Caco-2 (cell line): ENCODE measurements around the gene ALK. TPM values are rescaled to one million over a fixed set of nuclear protein-coding genes. Genes with fewer than 3 reads are reported as not detected.

Experiments used
- BruUV-seq: library from RNA; stranded (reverse); fragments of 400-500 nt; replicated peaks from 2 replicates; lab custom pipeline; 2021; lab: Mats Ljungman, UMichigan
- CTCF ChIA-PET: fragments of 300-600 bp; sonication (Branson Sonifier 250); formaldehyde crosslinking; loops from one replicate; lab custom pipeline; 2022; ENCODE audit warnings: antibody characterized with exemption; lab: Charles Lee
- POLR2A ChIA-PET: fragments of 300-600 bp; sonication (Branson Sonifier 250); formaldehyde crosslinking; loops from one replicate; lab custom pipeline; 2022; ENCODE audit warnings: antibody characterized with exemption; lab: Charles Lee
- DNase-seq, 2 experiments: peaks; one replicate each; pipeline versions ENCODE4 v3.0.0 to v3.0.0-alpha.2; 2020 to 2022
- H3K27me3 ChIP-seq: replicated peaks from 2 replicates; pipeline ENCODE4 v1.6.0; 2011; ENCODE audit warnings: low read length; ENCODE audit not compliant: control insufficient read depth, insufficient read depth
- H3K36me3 ChIP-seq: 2 replicates; pipeline ENCODE4 v1.5.1; 2011; ENCODE audit warnings: low read length; ENCODE audit not compliant: control insufficient read depth, insufficient read depth
- H3K4me1 ChIP-seq: fragments of 250-450 bp; sonication (Bioruptor Pico); 2 replicates; pipeline ENCODE4 v1.5.1; 2020; ENCODE audit warnings: mild to moderate bottlenecking
- H3K4me3 ChIP-seq: 2 replicates; pipeline ENCODE4 v1.5.1; 2011; ENCODE audit warnings: low read depth, mild to moderate bottlenecking, control low read depth, low read length
- H3K9me3 ChIP-seq: fragments of 250-450 bp; sonication (Bioruptor Pico); 2 replicates; pipeline ENCODE4 v1.5.1; 2020; ENCODE audit warnings: mild to moderate bottlenecking, moderate library complexity
- H3K27ac Mint-ChIP-seq: one replicate; pipeline ENCODE4 v1.8.0; 2022; ENCODE audit warnings: mixed read lengths; ENCODE audit not compliant: unreplicated experiment
- H3K27me3 Mint-ChIP-seq: one replicate; pipeline ENCODE4 v1.8.0; 2022; ENCODE audit warnings: mixed read lengths; ENCODE audit not compliant: insufficient read depth, unreplicated experiment
- H3K36me3 Mint-ChIP-seq: one replicate; pipeline ENCODE4 v1.8.0; 2022; ENCODE audit warnings: mild to moderate bottlenecking, mixed read lengths; ENCODE audit not compliant: insufficient read depth, unreplicated experiment
- H3K4me1 Mint-ChIP-seq: one replicate; pipeline ENCODE4 v1.8.0; 2022; ENCODE audit warnings: low read depth, mixed read lengths; ENCODE audit not compliant: unreplicated experiment
- H3K4me3 Mint-ChIP-seq: one replicate; pipeline ENCODE4 v1.8.0; 2022; ENCODE audit warnings: mild to moderate bottlenecking, moderate library complexity, mixed read lengths; ENCODE audit not compliant: unreplicated experiment
- H3K9me3 Mint-ChIP-seq: one replicate; pipeline ENCODE4 v1.8.0; 2022; ENCODE audit warnings: mixed read lengths; ENCODE audit not compliant: unreplicated experiment
- intact Hi-C: fragments of 100-400 bp; cut with micrococcal nuclease; formaldehyde crosslinking; loops from one replicate; pipeline ENCODE4 v1.10.0; 2022; ENCODE audit not compliant: unreplicated experiment
- total RNA-seq: library from RNA; stranded (reverse); gene quantifications from 2 replicates; pipeline ENCODE4 v1.2.3, GENCODE V29; 2022
- TF ChIP-seq, protein P1 (sequence below), 2 experiments: fragments of 200-600 bp in 1 of 2; IDR thresholded peaks; 1 replicate in 1 of 2; 2 replicates in 1 of 2; pipeline versions ENCODE4 v1.5.1 to v1.8.0; 2011 to 2022; ENCODE audit warnings: antibody characterized with exemption in 1 of 2, control low read depth in 1 of 2, inconsistent platforms in 1 of 2, low read depth in 1 of 2, low read length in 1 of 2, mild to moderate bottlenecking in 1 of 2, moderate library complexity in 1 of 2; ENCODE audit not compliant: insufficient read depth in 1 of 2, severe bottlenecking in 1 of 2, unreplicated experiment in 1 of 2

Gene ALK
- total RNA-seq, 1 experiment from 2014 or later, result 0.11 TPM

DNA sequence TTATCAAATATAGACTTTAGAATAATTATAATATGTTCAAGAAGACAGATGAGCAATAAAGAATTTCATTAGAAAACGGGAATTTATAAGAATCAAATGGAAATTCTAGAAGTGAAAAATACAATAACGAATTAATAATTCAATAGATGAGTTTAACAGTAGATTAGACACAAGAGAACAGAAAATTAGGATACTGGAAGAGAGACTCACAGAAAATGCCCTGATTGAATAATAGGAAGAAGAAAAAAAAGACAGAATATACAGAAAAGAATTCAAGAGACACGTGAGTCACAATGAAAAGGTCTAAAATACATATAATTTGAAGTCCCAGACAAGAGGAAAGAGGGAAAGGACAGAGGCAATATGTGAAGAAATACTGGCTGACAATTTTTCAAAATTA lies 451.4 kb downstream of the ALK start:
- peaks cover 9% of the 10 kb centered on the region for H3K27me3 Mint-ChIP-seq
- intact Hi-C loops, result no loop called here
- POLR2A ChIA-PET, result no interaction called here
- no peak overlapping the region for H3K4me3 ChIP-seq
- no peaks in the 10 kb centered on the region for H3K27me3 ChIP-seq
- H3K9me3 Mint-ChIP-seq, result peaks cover 16% of the 10 kb centered on the region
- no peak overlapping the region for H3K27ac Mint-ChIP-seq
- no peaks in the 10 kb centered on the region for H3K36me3 ChIP-seq
- no peak overlapping the region for H3K4me3 Mint-ChIP-seq
- BruUV-seq, result no TSS peak
- peaks cover 12% of the 10 kb centered on the region; the same call in 1 of the 2 replicates for H3K9me3 ChIP-seq
- TF ChIP-seq, protein P1, sequence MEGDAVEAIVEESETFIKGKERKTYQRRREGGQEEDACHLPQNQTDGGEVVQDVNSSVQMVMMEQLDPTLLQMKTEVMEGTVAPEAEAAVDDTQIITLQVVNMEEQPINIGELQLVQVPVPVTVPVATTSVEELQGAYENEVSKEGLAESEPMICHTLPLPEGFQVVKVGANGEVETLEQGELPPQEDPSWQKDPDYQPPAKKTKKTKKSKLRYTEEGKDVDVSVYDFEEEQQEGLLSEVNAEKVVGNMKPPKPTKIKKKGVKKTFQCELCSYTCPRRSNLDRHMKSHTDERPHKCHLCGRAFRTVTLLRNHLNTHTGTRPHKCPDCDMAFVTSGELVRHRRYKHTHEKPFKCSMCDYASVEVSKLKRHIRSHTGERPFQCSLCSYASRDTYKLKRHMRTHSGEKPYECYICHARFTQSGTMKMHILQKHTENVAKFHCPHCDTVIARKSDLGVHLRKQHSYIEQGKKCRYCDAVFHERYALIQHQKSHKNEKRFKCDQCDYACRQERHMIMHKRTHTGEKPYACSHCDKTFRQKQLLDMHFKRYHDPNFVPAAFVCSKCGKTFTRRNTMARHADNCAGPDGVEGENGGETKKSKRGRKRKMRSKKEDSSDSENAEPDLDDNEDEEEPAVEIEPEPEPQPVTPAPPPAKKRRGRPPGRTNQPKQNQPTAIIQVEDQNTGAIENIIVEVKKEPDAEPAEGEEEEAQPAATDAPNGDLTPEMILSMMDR (IDR thresholded peaks at IDR 0.05; ENCODE audit: insufficient read depth in 1 of 2, low read depth in 1 of 2, low read length in 1 of 2, severe bottlenecking in 1 of 2, unreplicated experiment in 1 of 2), result no peak
- no peak for DNase-seq
- CTCF ChIA-PET, result no interaction called here
- H3K4me1 Mint-ChIP-seq, result no peaks in the 10 kb centered on the region
- no peaks in the 10 kb centered on the region for H3K36me3 Mint-ChIP-seq
- H3K4me1 ChIP-seq, result no peaks in the 10 kb centered on the region

DNA sequence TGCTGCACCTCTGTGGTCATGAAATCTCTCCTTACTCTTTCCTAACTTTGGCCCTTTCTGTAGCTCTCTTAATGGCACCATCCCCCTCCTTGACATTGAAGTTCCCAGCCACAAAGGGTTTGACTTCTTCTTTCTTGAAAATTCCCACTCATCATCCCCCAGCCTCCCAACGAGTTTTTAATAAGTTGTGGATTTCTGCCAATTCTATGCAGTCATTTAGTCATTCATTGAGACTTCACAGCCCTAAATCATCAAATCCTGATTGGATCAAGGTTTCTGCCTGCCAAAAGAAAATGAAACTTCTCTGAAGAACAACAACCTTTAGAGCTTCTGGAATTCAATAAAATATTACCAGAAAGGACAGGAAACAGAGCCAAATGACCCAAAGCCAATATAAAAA lies 451.9 kb downstream of the ALK start:
- no peak for DNase-seq
- peaks cover 9% of the 10 kb centered on the region for H3K27me3 Mint-ChIP-seq
- TF ChIP-seq, protein P1 (IDR thresholded peaks at IDR 0.05; ENCODE audit: insufficient read depth in 1 of 2, low read depth in 1 of 2, low read length in 1 of 2, severe bottlenecking in 1 of 2, unreplicated experiment in 1 of 2), result no peak
- BruUV-seq, result no TSS peak
- POLR2A ChIA-PET, result interaction anchor here (0.8 kb wide), 1 partner anchor 328 kb away, joined by 3 read pairs; no protein-coding TSS in a partner anchor
- no peaks in the 10 kb centered on the region for H3K36me3 Mint-ChIP-seq
- H3K4me1 ChIP-seq, result no peaks in the 10 kb centered on the region
- CTCF ChIA-PET, result no interaction called here
- peaks cover 16% of the 10 kb centered on the region for H3K9me3 Mint-ChIP-seq
- H3K4me3 ChIP-seq, result no peak overlapping the region
- intact Hi-C loops, result no loop called here
- no peak overlapping the region for H3K4me3 Mint-ChIP-seq
- H3K27me3 ChIP-seq, result no peaks in the 10 kb centered on the region
- H3K27ac Mint-ChIP-seq, result no peak overlapping the region
- H3K4me1 Mint-ChIP-seq, result no peaks in the 10 kb centered on the region
- H3K9me3 ChIP-seq, result peaks cover 12% of the 10 kb centered on the region; the same call in 1 of the 2 replicates
- H3K36me3 ChIP-seq, result no peaks in the 10 kb centered on the region

DNA sequence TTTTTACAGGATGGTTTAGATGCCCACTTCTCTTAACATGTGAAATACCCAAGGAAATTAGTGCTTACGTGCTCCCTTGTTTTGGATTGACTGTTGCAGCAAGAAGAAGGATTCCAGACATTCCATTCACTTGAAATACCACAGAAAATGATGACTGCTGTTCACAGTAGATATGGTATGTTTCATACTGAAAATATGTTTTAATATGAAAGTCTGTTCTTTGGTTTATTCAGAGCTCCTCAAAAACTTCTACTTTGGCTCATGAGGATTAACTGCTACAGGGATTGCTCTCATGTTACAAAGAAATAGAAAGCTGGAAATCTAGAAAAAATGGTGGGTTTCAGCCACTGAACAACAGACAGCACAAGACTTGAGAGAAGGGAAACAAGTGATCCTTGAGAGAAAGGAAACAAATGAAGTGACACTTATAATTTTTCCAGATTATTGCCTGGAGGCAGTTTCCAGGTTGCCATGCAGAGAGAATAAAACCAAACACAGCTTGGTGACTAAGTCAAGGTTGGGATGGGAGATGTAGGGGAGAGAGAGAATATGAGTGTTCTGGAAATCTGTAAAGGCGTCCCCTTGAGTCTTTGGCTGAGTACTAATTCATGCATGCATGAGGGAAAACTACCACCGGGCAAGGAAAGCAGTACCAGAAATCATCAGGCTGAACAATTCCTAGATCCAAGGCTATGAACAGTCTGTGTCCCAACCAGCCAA lies 458.0 kb downstream of the ALK start:
- no peaks in the 10 kb centered on the region for H3K27me3 ChIP-seq

More for the DNA sequence above, 458.0 kb downstream of the ALK start:
- Histone ChIP-seq H3K9me3 (no peaks in the 10 kb centered on the region), H3K4me1 (no peaks in the 10 kb centered on the region), H3K36me3 (no peaks in the 10 kb centered on the region), H3K4me3 (no peak overlapping the region)
- BruUV-seq, result no TSS peak
- TF ChIP-seq, protein P1 (IDR thresholded peaks at IDR 0.05; ENCODE audit: insufficient read depth in 1 of 2, low read depth in 1 of 2, low read length in 1 of 2, severe bottlenecking in 1 of 2, unreplicated experiment in 1 of 2), result no peak
- Mint-ChIP-seq H3K36me3 (no peaks in the 10 kb centered on the region), H3K9me3 (no peaks in the 10 kb centered on the region), H3K27ac (no peak overlapping the region), H3K4me1 (no peaks in the 10 kb centered on the region), H3K27me3 (peaks cover 25% of the 10 kb centered on the region), H3K4me3 (no peak overlapping the region)
- intact Hi-C loops, result no loop called here
- DNase-seq, result no peak
- ChIA-PET CTCF (no interaction called here), POLR2A (no interaction called here)
